Endothelial cell (in vitro differentiated cells): Measurements from ENCODE around the gene ADTRP. TPM values are rescaled to one million over a fixed set of nuclear protein-coding genes. Genes with fewer than 3 reads are reported as not detected.
"Not testable (repeated sequence)": the region's sequence is repeated elsewhere in the genome, so short reads cannot be mapped to it uniquely, and the experiment has no call there.

Source experiments
- DNase-seq: peaks from one replicate; pipeline ENCODE4 v3.0.0; 2021; ENCODE audit warnings: low spot score
- H3K27ac Mint-ChIP-seq: one replicate; pipeline ENCODE4 v1.8.0; 2021; ENCODE audit warnings: mixed read lengths, inconsistent platforms; ENCODE audit not compliant: unreplicated experiment
- H3K27me3 Mint-ChIP-seq: one replicate; pipeline ENCODE4 v1.8.0; 2021; ENCODE audit warnings: mild to moderate bottlenecking, moderate library complexity, mixed read lengths, inconsistent platforms; ENCODE audit not compliant: unreplicated experiment
- H3K36me3 Mint-ChIP-seq: one replicate; pipeline ENCODE4 v1.8.0; 2021; ENCODE audit warnings: mild to moderate bottlenecking, low read depth, mixed read lengths, inconsistent platforms; ENCODE audit not compliant: unreplicated experiment
- H3K4me1 Mint-ChIP-seq: one replicate; pipeline ENCODE4 v1.8.0; 2021; ENCODE audit warnings: mild to moderate bottlenecking, mixed read lengths, inconsistent platforms; ENCODE audit not compliant: unreplicated experiment
- H3K4me3 Mint-ChIP-seq: one replicate; pipeline ENCODE4 v1.8.0; 2021; ENCODE audit warnings: mild to moderate bottlenecking, mixed read lengths, inconsistent platforms; ENCODE audit not compliant: unreplicated experiment
- H3K9me3 Mint-ChIP-seq: one replicate; pipeline ENCODE4 v1.8.0; 2021; ENCODE audit warnings: mixed read lengths, inconsistent platforms; ENCODE audit not compliant: unreplicated experiment
- CTCF ChIP-seq: fragments of 200-600 bp; sonication (generic); IDR thresholded peaks from one replicate; pipeline ENCODE4 v1.5.0; 2021; ENCODE audit warnings: antibody characterized with exemption; ENCODE audit not compliant: unreplicated experiment
- total RNA-seq: library from RNA; stranded (reverse); fragmentation: NEBNext Ultra II Directional; extraction: Animal tissue kit (Norgen Biotek cat#: 25700); gene quantifications from one replicate; pipeline ENCODE4 v1.2.1, GENCODE V29; 2021; ENCODE audit not compliant: unreplicated experiment

Gene ADTRP
- total RNA-seq, 1 donor from 2014 or later: not detected

- Mint-ChIP-seq H3K36me3 (no peaks in the 10 kb centered on the region), H3K27me3 (no peaks in the 10 kb centered on the region), H3K4me1 (no peaks in the 10 kb centered on the region), H3K9me3 (no peaks in the 10 kb centered on the region), H3K27ac (no peak overlapping the region), H3K4me3 (no peak overlapping the region)
- no peak for TF ChIP-seq CTCF
- no peak for DNase-seq
Measured at GRCh38 chr6:11804135-11804534, 25.5 kb upstream of the ADTRP start.

GRCh38 chr6:11803591-11803971, 25.0 kb upstream of the ADTRP start:
- H3K4me1 Mint-ChIP-seq: no peaks in the 10 kb centered on the region
- H3K9me3 Mint-ChIP-seq: no peaks in the 10 kb centered on the region
- TF ChIP-seq CTCF: no peak
- H3K27me3 Mint-ChIP-seq: no peaks in the 10 kb centered on the region
- no peak overlapping the region for H3K27ac Mint-ChIP-seq
- H3K36me3 Mint-ChIP-seq: no peaks in the 10 kb centered on the region
- DNase-seq: no peak
- H3K4me3 Mint-ChIP-seq: no peak overlapping the region

- Mint-ChIP-seq H3K4me1 (no peaks in the 10 kb centered on the region), H3K27ac (no peak overlapping the region), H3K4me3 (no peak overlapping the region), H3K27me3 (no peaks in the 10 kb centered on the region), H3K9me3 (no peaks in the 10 kb centered on the region), H3K36me3 (no peaks in the 10 kb centered on the region)
- no peak for TF ChIP-seq CTCF
- DNase-seq: no peak
Measured at GRCh38 chr6:11802886-11803590, 24.4 kb upstream of the ADTRP start.

- H3K4me3 Mint-ChIP-seq, H3K27me3 Mint-ChIP-seq, H3K4me1 Mint-ChIP-seq, H3K9me3 Mint-ChIP-seq, DNase-seq, H3K36me3 Mint-ChIP-seq, H3K27ac Mint-ChIP-seq: not testable (repeated sequence)
Measured at GRCh38 chr6:11800531-11800930, 21.9 kb upstream of the ADTRP start.

- Mint-ChIP-seq H3K4me1 (no peaks in the 10 kb centered on the region), H3K4me3 (no peak overlapping the region), H3K9me3 (no peaks in the 10 kb centered on the region), H3K27ac (no peak overlapping the region), H3K36me3 (no peaks in the 10 kb centered on the region), H3K27me3 (no peaks in the 10 kb centered on the region)
- no peak for TF ChIP-seq CTCF
- DNase-seq: no peak
Measured at GRCh38 chr6:11798538-11798937, 19.9 kb upstream of the ADTRP start.
